Gastrocnemius medialis (tissue), 4 donors: ENCODE results near the gene MDGA2. TPM values are rescaled to one million over a fixed set of nuclear protein-coding genes. Genes with fewer than 3 reads are reported as not detected.
"Not testable (repeated sequence)": the region's sequence is repeated elsewhere in the genome, so short reads cannot be mapped to it uniquely, and the experiment has no call there.

Source experiments
- ATAC-seq, 2 donors: fragments of 150-250 bp; one replicate each; pipeline ENCODE4 v1.9.1; 2016
- DNase-seq, 2 donors: peaks; one replicate each; pipeline ENCODE4 v3.0.0-alpha.2; 2019
- H3K27ac ChIP-seq, 4 donors: fragments of 200-600 bp; sonication (generic); 1 replicate in 1 of 4; 2 replicates in 3 of 4; pipeline ENCODE4 v1.5.1; 2016 to 2018; ENCODE audit warnings: mild to moderate bottlenecking in 2 of 4, moderate library complexity in 1 of 4
- H3K27me3 ChIP-seq, 3 donors: fragments of 200-600 bp; sonication (generic) in 2 of 3; 1 replicate in 1 of 3; 2 replicates in 2 of 3; pipeline versions ENCODE4 v1.5.1 to v1.6.0; 2016 to 2019; ENCODE audit warnings: mild to moderate bottlenecking in 1 of 3, moderate library complexity in 1 of 3
- H3K36me3 ChIP-seq, 2 donors: fragments of 200-600 bp; sonication (generic) in 1 of 2; one replicate each; pipeline ENCODE4 v1.5.1; 2017 to 2018
- H3K4me1 ChIP-seq, 2 donors: fragments of 200-600 bp; sonication (generic) in 1 of 2; one replicate each; pipeline ENCODE4 v1.5.1; 2016 to 2017; ENCODE audit warnings: mild to moderate bottlenecking in 2 of 2
- H3K4me3 ChIP-seq, 4 donors: fragments of 200-600 bp; sonication (generic) in 3 of 4; 1 replicate in 1 of 4; 2 replicates in 3 of 4; pipeline ENCODE4 v1.5.1; 2016 to 2019; ENCODE audit warnings: mild to moderate bottlenecking in 2 of 4
- H3K9me3 ChIP-seq, 3 donors: fragments of 200-600 bp; sonication (generic) in 2 of 3; 1 replicate in 1 of 3; 2 replicates in 2 of 3; pipeline ENCODE4 v1.5.1; 2016 to 2019
- POLR2A ChIP-seq, 2 donors: fragments of 450-650 bp; IDR thresholded peaks; one replicate each; pipeline ENCODE4 v1.6.1; 2017; ENCODE audit warnings: antibody characterized with exemption in 2 of 2, mild to moderate bottlenecking in 2 of 2, moderate library complexity in 2 of 2
- in situ Hi-C, 4 donors: fragments of 200-750 bp; cut with MboI; loops; one replicate each; pipeline versions ENCODE4 v1.15.0 to v1.8.0; 2017; ENCODE audit warnings: low sequenced_read_pairs in 4 of 4
- intact Hi-C: fragments of 100-400 bp; cut with DNase I; formaldehyde crosslinking; loops from one replicate; pipeline ENCODE4 v1.15.1; 2023; ENCODE audit warnings: low total_unique reads
- total RNA-seq, 4 donors: library from RNA; depleted of rRNA; stranded (reverse); fragments of >200 nt; gene quantifications; one replicate each; pipeline versions ENCODE4 v1.1.0 to v1.2.3, GENCODE V29; 2016
- TF ChIP-seq, protein P1 (sequence below), 5 experiments: fragments of 450-650 bp in 3 of 5; fragments of 200-600 bp in 2 of 5; sonication (generic) in 2 of 5; IDR thresholded peaks in 4 of 5; conservative IDR thresholded peaks in 1 of 5; 1 replicate in 4 of 5; 2 replicates in 1 of 5; pipeline ENCODE4 v1.5.1; 2016 to 2019; ENCODE audit warnings: antibody characterized with exemption in 5 of 5, mild to moderate bottlenecking in 3 of 5, moderate library complexity in 3 of 5

The MDGA2 gene
- total RNA-seq, 4 donors from 2014 or later: not detected

DNA sequence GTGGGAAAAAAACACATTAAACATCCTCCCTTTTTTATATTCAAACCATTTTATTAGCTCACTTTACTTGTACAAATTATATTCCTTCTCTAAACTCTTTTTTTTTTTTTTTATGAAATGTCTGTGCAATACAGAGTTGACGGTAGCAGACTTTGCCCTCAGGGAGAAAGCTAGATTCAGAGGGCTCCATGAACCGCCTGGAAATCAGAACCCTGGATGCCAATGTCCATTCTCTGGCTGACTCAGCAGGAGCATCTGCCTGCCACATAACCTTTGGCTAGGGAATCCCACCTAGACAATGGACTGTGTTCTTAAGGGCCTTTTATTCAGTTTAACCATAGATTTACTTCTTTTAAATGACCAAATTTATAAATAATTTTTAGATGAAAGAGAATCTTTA lies 467.0 kb downstream of the MDGA2 start:
- TF ChIP-seq, protein P1, sequence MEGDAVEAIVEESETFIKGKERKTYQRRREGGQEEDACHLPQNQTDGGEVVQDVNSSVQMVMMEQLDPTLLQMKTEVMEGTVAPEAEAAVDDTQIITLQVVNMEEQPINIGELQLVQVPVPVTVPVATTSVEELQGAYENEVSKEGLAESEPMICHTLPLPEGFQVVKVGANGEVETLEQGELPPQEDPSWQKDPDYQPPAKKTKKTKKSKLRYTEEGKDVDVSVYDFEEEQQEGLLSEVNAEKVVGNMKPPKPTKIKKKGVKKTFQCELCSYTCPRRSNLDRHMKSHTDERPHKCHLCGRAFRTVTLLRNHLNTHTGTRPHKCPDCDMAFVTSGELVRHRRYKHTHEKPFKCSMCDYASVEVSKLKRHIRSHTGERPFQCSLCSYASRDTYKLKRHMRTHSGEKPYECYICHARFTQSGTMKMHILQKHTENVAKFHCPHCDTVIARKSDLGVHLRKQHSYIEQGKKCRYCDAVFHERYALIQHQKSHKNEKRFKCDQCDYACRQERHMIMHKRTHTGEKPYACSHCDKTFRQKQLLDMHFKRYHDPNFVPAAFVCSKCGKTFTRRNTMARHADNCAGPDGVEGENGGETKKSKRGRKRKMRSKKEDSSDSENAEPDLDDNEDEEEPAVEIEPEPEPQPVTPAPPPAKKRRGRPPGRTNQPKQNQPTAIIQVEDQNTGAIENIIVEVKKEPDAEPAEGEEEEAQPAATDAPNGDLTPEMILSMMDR (IDR thresholded peaks at IDR 0.05 in 4 of 5, conservative IDR thresholded peaks at IDR 0.05 in 1 of 5): no peak
- no peak for TF ChIP-seq POLR2A (IDR thresholded peaks at IDR 0.05)
- Histone ChIP-seq H3K4me1 (no peaks in the 10 kb centered on the region), H3K36me3 (no peaks in the 10 kb centered on the region), H3K9me3 (no peaks in the 10 kb centered on the region), H3K27me3 (no peaks in the 10 kb centered on the region), H3K27ac (no peak overlapping the region), H3K4me3 (no peak overlapping the region)
- DNase-seq (no peak), ATAC-seq (no peak)
- in situ Hi-C loops: no loop called here
- intact Hi-C loops: no loop called here

DNA sequence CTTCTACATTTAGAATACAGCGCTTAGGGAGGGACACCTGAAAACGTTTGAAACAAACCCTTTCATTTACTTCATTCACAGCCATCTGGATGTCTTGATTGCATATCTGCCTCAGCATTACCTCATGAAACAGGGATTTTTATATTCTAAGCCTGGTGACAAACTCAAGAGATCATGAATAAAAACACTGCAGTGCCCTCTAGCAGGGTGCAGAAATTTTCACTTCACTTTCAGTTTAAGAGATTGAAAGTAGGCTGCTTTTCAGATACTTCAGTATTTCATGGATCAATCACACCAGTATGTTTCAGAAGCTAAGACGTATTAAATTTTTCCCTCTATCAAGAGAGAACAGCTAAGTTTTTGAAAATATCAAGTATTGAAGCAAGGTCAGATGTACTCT lies 467.8 kb downstream of the MDGA2 start:
- no peak for TF ChIP-seq POLR2A (IDR thresholded peaks at IDR 0.05)
- TF ChIP-seq, protein P1 (IDR thresholded peaks at IDR 0.05 in 4 of 5, conservative IDR thresholded peaks at IDR 0.05 in 1 of 5): no peak
- Histone ChIP-seq H3K4me1 (no peaks in the 10 kb centered on the region), H3K4me3 (no peak overlapping the region), H3K27ac (no peak overlapping the region), H3K27me3 (no peaks in the 10 kb centered on the region), H3K36me3 (no peaks in the 10 kb centered on the region), H3K9me3 (no peaks in the 10 kb centered on the region)
- intact Hi-C loops: no loop called here
- in situ Hi-C loops: no loop called here
- ATAC-seq (no peak), DNase-seq (no peak)

DNA sequence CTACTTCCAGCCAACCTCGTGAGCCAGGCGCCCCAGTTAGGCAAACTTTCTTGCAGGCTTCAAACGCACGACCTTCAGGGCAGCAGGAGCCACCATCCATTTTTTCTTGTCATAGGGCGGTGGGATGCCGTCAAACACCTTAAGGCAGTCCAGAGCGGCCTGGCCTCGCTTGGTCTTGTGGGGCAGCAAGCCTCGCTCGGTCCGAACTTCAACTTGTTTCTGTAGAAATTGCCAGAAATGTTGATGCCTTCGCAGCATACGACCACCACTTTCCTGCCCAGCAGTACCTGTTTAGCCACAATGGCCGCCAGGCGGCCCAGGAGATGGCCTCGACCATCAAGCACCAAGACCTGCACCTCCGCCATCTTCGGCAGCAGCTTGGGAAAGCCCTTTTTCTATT lies 474.7 kb downstream of the MDGA2 start:
- no peaks in the 10 kb centered on the region for H3K4me1 ChIP-seq
- H3K36me3 ChIP-seq: no peaks in the 10 kb centered on the region
- in situ Hi-C loops (no loop called here), intact Hi-C loops (no loop called here)
- H3K27me3 ChIP-seq: no peaks in the 10 kb centered on the region
- ATAC-seq (no peak), DNase-seq (no peak)
- TF ChIP-seq POLR2A (IDR thresholded peaks at IDR 0.05): no peak
- TF ChIP-seq, protein P1 (IDR thresholded peaks at IDR 0.05 in 4 of 5, conservative IDR thresholded peaks at IDR 0.05 in 1 of 5): no peak
- H3K4me3 ChIP-seq: no peak overlapping the region
- H3K9me3 ChIP-seq: no peaks in the 10 kb centered on the region
- H3K27ac ChIP-seq: no peak overlapping the region

GRCh38 chr14:47195582-47195981 lies 479.8 kb downstream of the MDGA2 start:
- Histone ChIP-seq H3K27me3 (no peaks in the 10 kb centered on the region), H3K36me3 (no peaks in the 10 kb centered on the region), H3K4me1 (no peaks in the 10 kb centered on the region), H3K4me3 (no peak overlapping the region), H3K9me3 (no peaks in the 10 kb centered on the region), H3K27ac (no peak overlapping the region)
- no peak for TF ChIP-seq POLR2A (IDR thresholded peaks at IDR 0.05)
- ATAC-seq: no peak
- no peak for DNase-seq
- in situ Hi-C loops: no loop called here
- intact Hi-C loops: no loop called here

- Histone ChIP-seq H3K4me3 (no peak overlapping the region), H3K9me3 (no peaks in the 10 kb centered on the region), H3K4me1 (no peaks in the 10 kb centered on the region), H3K27me3 (no peaks in the 10 kb centered on the region), H3K36me3 (no peaks in the 10 kb centered on the region), H3K27ac (no peak overlapping the region)
- intact Hi-C loops: no loop called here
- TF ChIP-seq, protein P1 (IDR thresholded peaks at IDR 0.05 in 4 of 5, conservative IDR thresholded peaks at IDR 0.05 in 1 of 5): no peak
- TF ChIP-seq POLR2A (IDR thresholded peaks at IDR 0.05): no peak
- DNase-seq (no peak), ATAC-seq (no peak)
- in situ Hi-C loops: no loop called here
Observed at GRCh38 chr14:47194055-47194454, 481.4 kb downstream of the MDGA2 start.

- H3K4me3 ChIP-seq, H3K4me1 ChIP-seq, ATAC-seq, H3K27ac ChIP-seq, H3K9me3 ChIP-seq, H3K36me3 ChIP-seq, in situ Hi-C loops, H3K27me3 ChIP-seq, intact Hi-C loops, DNase-seq: not testable (repeated sequence)
Observed at GRCh38 chr14:47192203-47192602, 483.2 kb downstream of the MDGA2 start.
